Metanephros (tissue), 2 donors: Measurements from ENCODE around the gene BEND7. TPM values are rescaled to one million over a fixed set of nuclear protein-coding genes. Genes with fewer than 3 reads are reported as not detected.

Experiments used
- small RNA-seq: library from RNA; depleted of rRNA; stranded (forward); fragments of <200 nt; gene quantifications from one replicate; pipeline ENCODE3, GENCODE V24; 2014; ENCODE audit warnings: low replicate concordance
- total RNA-seq: library from RNA; depleted of rRNA; stranded (reverse); fragments of >200 nt; gene quantifications from one replicate; pipeline ENCODE4 v1.2.3, GENCODE V29; 2014

BEND7 gene, protein sequence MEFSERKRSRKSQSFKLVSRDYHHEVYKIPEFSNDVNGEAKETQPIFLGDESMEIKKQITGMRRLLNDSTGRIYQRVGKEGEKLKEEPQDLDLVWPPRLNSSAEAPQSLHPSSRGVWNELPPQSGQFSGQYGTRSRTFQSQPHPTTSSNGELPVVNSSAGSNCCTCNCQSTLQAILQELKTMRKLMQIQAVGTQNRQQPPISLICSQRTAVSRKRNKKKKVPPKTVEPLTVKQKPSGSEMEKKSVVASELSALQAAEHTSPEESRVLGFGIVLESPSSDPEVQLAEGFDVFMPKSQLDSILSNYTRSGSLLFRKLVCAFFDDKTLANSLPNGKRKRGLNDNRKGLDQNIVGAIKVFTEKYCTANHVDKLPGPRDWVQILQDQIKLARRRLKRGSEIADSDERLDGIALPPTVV
- 19.9 TPM for total RNA-seq

DNA sequence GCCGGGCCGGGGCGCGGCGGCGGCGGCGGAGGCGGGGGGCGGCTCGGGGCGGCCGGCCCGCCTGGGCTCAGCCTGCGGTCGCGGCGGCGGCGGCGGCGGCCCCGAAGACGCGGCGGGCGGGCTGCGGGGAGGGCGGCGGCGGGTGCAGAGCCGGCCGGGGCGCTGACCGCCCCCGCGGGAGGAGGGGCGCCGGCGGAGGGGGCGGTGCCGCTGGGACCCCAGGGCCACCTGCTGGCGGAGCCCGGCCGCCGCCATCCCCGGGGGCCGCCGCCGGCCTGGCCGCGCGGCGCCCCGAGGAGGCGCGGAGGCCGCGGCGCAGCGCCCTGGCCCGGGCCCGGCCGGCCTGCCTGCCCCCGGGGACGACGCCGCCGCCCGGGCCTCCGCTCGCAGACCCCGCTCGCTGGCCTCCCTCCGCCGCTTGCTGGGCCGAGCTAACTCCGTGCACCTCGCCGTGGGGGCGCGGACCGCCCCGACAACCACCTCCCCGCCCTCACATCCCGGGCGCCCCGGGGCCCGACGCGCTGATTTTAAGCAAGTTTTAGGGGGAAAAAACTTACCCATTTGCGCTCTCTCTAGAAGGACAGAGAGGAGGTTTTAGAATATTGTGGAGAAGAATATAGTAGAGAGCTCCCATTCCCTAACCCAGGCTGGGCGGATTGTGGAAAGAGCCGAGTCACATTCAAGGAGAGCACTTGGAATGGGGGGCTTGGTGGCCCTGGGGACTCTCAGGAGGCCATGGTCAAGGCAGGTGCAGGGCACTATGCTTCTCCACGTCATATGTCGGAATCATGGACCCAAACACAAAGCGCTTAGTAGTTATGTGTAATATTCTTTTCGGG is at the start of gene BEND7:
BEND7 (minus strand) TSS at position 140 of the 839 bp plus-strand sequence. CDS start 481 bp downstream, outside the sequence.

Small RNA genes within 50 kb of the gene (small RNA-seq; reads per million reads assigned to genes)
- not detected for gene RF00019

Other genes starting within 250 kb of the BEND7 start
- gene PHYH, start 228.9 kb downstream of the BEND7 start, total RNA-seq = 30.4 TPM
- 70.1 TPM for gene SEPHS1, start 180.7 kb downstream of the BEND7 start, total RNA-seq
- 16.4 TPM for gene PRPF18, start 58.0 kb upstream of the BEND7 start, total RNA-seq